Measurements from ENCODE around the gene DNAJC1. TPM values are rescaled to one million over a fixed set of nuclear protein-coding genes. Genes with fewer than 3 reads are reported as not detected.

DNAJC1 gene
- total and polyA plus RNA-seq, 2 of the 8 experiments (the other 6 are each of a cell fraction or from before 2014, with no cell fraction given) = 6.8 to 14.8 TPM

GRCh38 chr10:21991785-21992184 lies 11.7 kb downstream of the DNAJC1 start:
- no peak overlapping the region for H3K9ac ChIP-seq (replicated peaks in 1 of 4; ENCODE audit: extremely low read depth in 1 of 4, low read depth in 3 of 4, low read length in 3 of 4)
- no peak overlapping the region for H4K8ac ChIP-seq (ENCODE audit: extremely low read depth, insufficient read depth, low read length)
- DNase-seq (ENCODE audit: low read depth in 1 of 2, low spot score in 2 of 2) (no peak), FAIRE-seq (no peak)
- H3K79me2 ChIP-seq (ENCODE audit: control insufficient read depth in 1 of 2, insufficient read depth in 2 of 2, low read length in 2 of 2) = no peaks in the 10 kb centered on the region
- no peak overlapping the region for H2BK12ac ChIP-seq (ENCODE audit: low read depth, low read length)
- no peak overlapping the region for H2AK5ac ChIP-seq (ENCODE audit: low read depth, low read length)
- no peaks in the 10 kb centered on the region for H3K27me3 ChIP-seq (replicated peaks in 1 of 4; ENCODE audit: control insufficient read depth in 3 of 4, extremely low read depth in 1 of 4, insufficient read depth in 3 of 4, low read length in 3 of 4)
- H2AFZ ChIP-seq (ENCODE audit: low read length) = no peak overlapping the region
- H3K56ac ChIP-seq (replicated peaks; ENCODE audit: insufficient read length, low read depth, low read length) = no peak overlapping the region
- H3K23me2 ChIP-seq (ENCODE audit: low read depth, low read length) = no peaks in the 10 kb centered on the region
- no peak overlapping the region for H2BK20ac ChIP-seq (ENCODE audit: low read length)
- no peak overlapping the region for H2BK15ac ChIP-seq (ENCODE audit: low read length)
- 94% methylated on average over 8 of the region's 8 CpGs; no CpG with 5 or more reads in 1 of the 2 experiments for WGBS, 2 experiments (ENCODE audit: extremely low coverage in 1 of 2, insufficient coverage in 1 of 2, insufficient read length in 1 of 2, insufficient replicate concordance in 2 of 2, low coverage in 1 of 2, low lambda C conversion rate in 2 of 2, missing lambda C conversion rate in 1 of 2)
- no peak overlapping the region for H3K18ac ChIP-seq (ENCODE audit: extremely low read depth, low read length)
- no peak overlapping the region for H3K4ac ChIP-seq (replicated peaks; ENCODE audit: insufficient read length, low read depth, low read length)
- H2BK5ac ChIP-seq (ENCODE audit: low read depth, low read length) = no peak overlapping the region
- no peak overlapping the region for H3K4me2 ChIP-seq (ENCODE audit: insufficient read depth in 1 of 2, low read depth in 2 of 2, low read length in 2 of 2)
- no peak for TF ChIP-seq FOSL1 (IDR thresholded peaks at IDR 0.05; ENCODE audit: insufficient read depth, low read depth, low read length)
- no peak for TF ChIP-seq SP2 (IDR thresholded peaks at IDR 0.05; ENCODE audit: low read length)
- no peak for TF ChIP-seq HDAC6 (IDR thresholded peaks at IDR 0.05; ENCODE audit: low read depth, low read length)
- TF ChIP-seq TAF1 (IDR thresholded peaks at IDR 0.05; ENCODE audit: low read depth, low read length) = no peak
- TF ChIP-seq RNF2 (IDR thresholded peaks at IDR 0.05; ENCODE audit: borderline replicate concordance, low read depth, low read length, missing control alignments, poor library complexity, severe bottlenecking) = no peak
- no peak for TF ChIP-seq TBP (IDR thresholded peaks at IDR 0.05; ENCODE audit: low read depth, low read length)
- no peak for TF ChIP-seq POLR2A (IDR thresholded peaks at IDR 0.05; ENCODE audit: control extremely low read depth in 1 of 2, low read depth in 2 of 2, low read length in 2 of 2)
- no peak for TF ChIP-seq CTBP2 (IDR thresholded peaks at IDR 0.05; ENCODE audit: borderline replicate concordance, insufficient read depth, insufficient read length, low read length)
- H3K4me1 ChIP-seq (replicated peaks in 1 of 4; ENCODE audit: control insufficient read depth in 3 of 4, insufficient read depth in 4 of 4, low read length in 3 of 4) = peaks cover 0 to 3% (median 0%) of the 10 kb centered on the region in 4 experiments; a peak in 1 of 7 replicates
- no peak overlapping the region for H3K27ac ChIP-seq (ENCODE audit: low read depth, low read length)
- no peak overlapping the region for H4K91ac ChIP-seq (replicated peaks; ENCODE audit: insufficient read length, low read length)
- H3K4me3 ChIP-seq (ENCODE audit: extremely low read depth in 1 of 4, insufficient read depth in 2 of 4, low read depth in 3 of 4, low read length in 4 of 4) = no peak overlapping the region
- no peak overlapping the region for H3K23ac ChIP-seq (ENCODE audit: insufficient read length)
- no peak overlapping the region for H2BK120ac ChIP-seq (replicated peaks; ENCODE audit: low read depth, low read length)
- H4K20me1 ChIP-seq (replicated peaks in 1 of 2; ENCODE audit: control insufficient read depth in 1 of 2, insufficient read depth in 2 of 2, low read length in 2 of 2) = no peaks in the 10 kb centered on the region
- no peaks in the 10 kb centered on the region for H3K36me3 ChIP-seq (ENCODE audit: control insufficient read depth in 2 of 4, insufficient read depth in 4 of 4, low read length in 3 of 4)
- POLR2A ChIA-PET (ENCODE audit: partially characterized antibody) = interaction anchor here (0.6 kb wide), 1 partner anchor 557 kb away, joined by 3 read pairs; no protein-coding TSS in a partner anchor
- no peak overlapping the region for H4K5ac ChIP-seq (ENCODE audit: insufficient read length, low read depth, low read length)
- no peak overlapping the region for H3K14ac ChIP-seq (ENCODE audit: insufficient read length)
- no peaks in the 10 kb centered on the region; a peak in 1 of 4 replicates for H3K9me3 ChIP-seq (ENCODE audit: insufficient read depth in 2 of 2, low read depth in 1 of 2, low read length in 1 of 2)
- no peaks in the 10 kb centered on the region for H3K79me1 ChIP-seq (ENCODE audit: low read depth, low read length)
- CTCF ChIA-PET (ENCODE audit: partially characterized antibody) = interaction anchor here (0.7 to 4.3 kb wide), 11 partner anchors 12 to 649 kb away, joined by 3 to 32 read pairs (median 4); partner anchors contain the start of gene DNAJC1
